ENCODE data around the gene ZDHHC11.
A peak's percentile ranks its signal among the peaks of the same experiment; 100 is the strongest.
"Not testable (repeated sequence)": the region's sequence is repeated elsewhere in the genome, so short reads cannot be mapped to it uniquely, and the experiment has no call there.

The ZDHHC11 gene

GRCh38 chr5:798505-799138 is 52.2 kb downstream of the ZDHHC11 start:
- not testable (repeated sequence) for DNase-seq

GRCh38 chr5:797986-798385 is 52.8 kb downstream of the ZDHHC11 start:
- DNase-seq, result not testable (repeated sequence)

- DNase-seq, result not testable (repeated sequence)
Measured at GRCh38 chr5:795873-796272, 54.9 kb downstream of the ZDHHC11 start.

DNA sequence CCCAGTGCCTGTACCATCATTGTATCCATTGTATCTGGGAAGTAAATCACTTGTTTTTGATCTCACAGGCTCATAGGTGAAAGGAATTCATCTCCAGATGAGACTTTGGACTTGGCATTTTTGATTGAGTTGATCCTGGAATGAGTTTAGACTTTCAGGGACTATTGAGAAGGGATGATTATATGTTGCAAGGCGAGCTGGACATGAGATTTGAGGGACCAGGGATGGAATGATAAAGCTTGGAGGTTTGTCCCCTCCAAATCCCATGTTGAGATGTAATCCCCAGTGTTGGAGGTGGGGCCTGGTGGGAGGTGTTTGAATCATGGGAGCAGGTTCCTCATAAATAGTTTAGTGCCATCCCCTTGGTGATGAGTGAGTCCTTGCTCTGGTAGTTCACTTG is 55.8 kb downstream of the ZDHHC11 start:
- not testable (repeated sequence) for DNase-seq

- not testable (repeated sequence) for DNase-seq
Measured at GRCh38 chr5:788703-789102, 62.1 kb downstream of the ZDHHC11 start.

DNA sequence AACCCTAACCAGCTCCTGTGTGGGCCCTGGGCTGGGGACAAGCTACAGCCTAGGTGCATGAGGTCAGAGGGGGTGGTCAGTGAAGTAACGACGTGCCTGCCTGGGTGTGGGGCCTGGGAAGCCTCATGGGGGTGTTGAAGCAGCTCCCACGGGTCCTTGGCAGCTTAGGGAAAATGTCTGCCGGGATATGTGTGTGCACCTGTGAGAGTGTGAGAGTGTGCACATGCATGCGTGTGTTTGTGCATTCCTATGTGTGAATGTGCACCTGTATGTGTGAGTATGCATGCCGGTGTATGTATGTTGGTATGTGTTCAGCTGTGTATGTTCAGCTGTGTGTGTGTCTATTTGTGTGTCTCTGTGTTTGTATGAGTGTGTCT is 62.9 kb downstream of the ZDHHC11 start:
- DNase-seq, result not testable (repeated sequence)

- not testable (repeated sequence) for DNase-seq
Measured at GRCh38 chr5:787224-787856, 63.4 kb downstream of the ZDHHC11 start.

GRCh38 chr5:785181-785705 is 65.5 kb downstream of the ZDHHC11 start:
- not testable (repeated sequence) for DNase-seq

DNA sequence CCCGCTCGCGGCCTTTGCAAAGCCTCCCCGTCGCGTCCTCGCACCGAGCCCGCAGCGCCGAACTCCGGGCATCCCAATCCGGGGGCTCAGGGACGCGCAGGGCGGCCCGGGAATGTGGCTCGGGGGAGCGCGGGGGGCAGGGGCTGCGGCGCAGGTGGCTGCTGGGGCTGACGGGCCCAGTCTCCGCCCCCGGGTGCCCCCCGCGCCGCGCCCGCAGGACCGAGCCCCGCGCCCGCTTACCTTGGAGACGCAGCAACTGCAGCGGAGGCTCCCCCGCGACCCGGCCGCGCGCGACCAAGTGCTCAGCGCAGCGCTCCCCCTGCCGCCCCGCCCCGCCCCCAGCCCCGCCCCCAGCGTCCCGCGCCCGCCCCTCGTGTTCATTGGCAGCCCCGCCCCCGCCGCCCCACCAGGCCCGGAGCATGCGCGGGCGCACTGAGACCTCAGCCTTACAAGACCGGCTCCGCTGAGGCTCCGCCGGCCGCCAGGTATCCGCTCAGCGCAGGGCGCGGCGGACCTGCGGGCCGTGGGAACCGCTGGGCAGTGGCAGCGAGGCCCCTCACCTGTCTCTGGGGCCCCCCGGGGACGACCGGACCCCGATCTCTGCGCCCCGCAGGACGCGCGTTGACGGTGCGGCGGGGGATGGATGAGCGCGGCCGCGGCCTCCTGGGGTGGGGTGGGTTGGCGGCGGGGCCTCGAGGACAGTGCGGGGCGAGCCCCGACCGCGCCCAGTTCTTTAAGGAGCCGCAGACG is 66.2 kb downstream of the ZDHHC11 start, which contains the start of gene ZDHHC11B:
Gene ZDHHC11B, minus strand, starts transcription at position 302 of the 750 bp plus-strand sequence. CDS start 17,810 bp downstream, outside the sequence.
- peak; percentile 88 for DNase-seq

- DNase-seq, result peak; percentile 43
Measured at GRCh38 chr5:783881-784427, 66.8 kb downstream of the ZDHHC11 start.

GRCh38 chr5:783049-783802 is 67.6 kb downstream of the ZDHHC11 start:
- peak; percentile 31 for DNase-seq

DNA sequence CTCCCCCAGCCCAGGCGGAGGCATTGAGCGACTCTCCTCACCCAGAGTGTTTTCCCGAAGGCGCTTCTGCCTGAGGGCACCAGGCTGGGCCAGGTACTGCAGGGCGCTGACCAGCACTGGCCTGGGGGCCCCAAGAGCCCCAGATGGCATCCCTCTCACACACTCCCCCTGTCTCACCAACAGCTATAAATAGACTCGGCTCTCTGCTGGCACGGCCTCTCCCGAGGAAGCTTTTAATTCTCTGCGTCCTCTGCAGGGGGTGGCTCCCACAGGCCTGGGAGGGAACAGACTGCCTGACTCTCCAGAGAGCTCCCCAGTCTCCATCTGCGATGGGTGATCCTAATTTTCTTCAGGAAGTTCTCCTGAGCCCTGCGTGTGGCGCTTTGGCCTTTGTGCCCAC is 68.4 kb downstream of the ZDHHC11 start:
- not testable (repeated sequence) for DNase-seq

DNA sequence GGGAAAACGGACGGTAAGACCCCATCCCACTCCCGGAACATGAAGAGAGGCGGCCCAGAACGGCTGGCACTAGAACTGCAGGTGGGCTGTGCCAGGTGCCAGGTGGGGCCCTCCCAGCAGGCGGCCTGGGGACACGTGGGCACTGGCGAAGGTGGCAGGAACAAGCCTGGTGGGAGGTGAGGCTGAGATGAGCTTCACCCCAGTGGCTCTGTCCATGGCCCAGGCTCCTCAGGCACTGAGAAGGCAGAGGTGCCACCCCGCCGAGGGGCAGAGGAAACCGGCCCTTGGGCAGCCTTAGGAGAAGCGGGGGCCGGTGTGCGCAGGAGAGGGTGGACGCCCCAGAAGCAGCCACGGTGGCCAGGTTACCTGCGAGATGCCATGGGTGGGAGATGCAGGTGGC is 70.2 kb downstream of the ZDHHC11 start:
- not testable (repeated sequence) for DNase-seq

DNA sequence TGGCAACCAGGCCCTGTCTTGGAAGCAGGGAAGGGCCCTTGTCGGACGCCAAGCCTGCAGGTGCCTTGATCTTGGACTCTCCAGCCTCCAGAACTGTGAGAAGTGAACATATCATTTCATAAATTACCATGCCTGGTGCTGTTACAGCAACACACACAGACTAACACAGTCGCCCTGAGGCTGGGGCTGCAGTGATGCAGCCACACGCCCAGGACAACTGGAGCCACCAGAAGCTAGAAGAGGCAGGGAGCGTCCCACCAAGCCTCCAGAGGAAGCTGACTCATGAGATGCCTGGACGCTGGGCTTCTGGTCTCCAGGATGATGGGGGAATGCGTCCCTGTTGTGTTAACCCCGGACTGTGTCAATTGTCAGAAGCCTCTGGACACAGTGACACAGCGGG is 71.8 kb downstream of the ZDHHC11 start:
- not testable (repeated sequence) for DNase-seq

GRCh38 chr5:778421-778820 is 72.4 kb downstream of the ZDHHC11 start:
- not testable (repeated sequence) for DNase-seq

DNA sequence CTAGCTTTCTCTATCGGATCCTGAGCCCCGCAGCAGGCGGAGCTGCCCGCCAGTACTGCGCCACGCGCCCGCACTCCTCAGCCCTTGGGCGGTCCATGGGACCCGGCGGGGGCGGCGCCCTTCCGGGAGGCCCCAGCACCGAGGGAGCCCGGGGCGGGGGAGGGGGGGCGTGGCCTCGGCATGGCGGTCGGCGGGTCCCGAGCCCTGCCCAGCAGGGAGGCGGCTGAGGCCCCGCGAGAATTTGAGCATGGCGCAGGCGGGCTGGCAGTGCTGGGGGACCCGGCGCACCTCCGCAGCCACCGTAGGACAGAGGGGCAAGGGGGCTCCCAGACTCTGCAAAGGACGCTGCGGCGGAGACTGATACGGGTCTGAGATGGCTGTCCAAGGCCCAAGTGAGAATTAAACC is 73.0 kb downstream of the ZDHHC11 start:
- DNase-seq, result no peak

DNA sequence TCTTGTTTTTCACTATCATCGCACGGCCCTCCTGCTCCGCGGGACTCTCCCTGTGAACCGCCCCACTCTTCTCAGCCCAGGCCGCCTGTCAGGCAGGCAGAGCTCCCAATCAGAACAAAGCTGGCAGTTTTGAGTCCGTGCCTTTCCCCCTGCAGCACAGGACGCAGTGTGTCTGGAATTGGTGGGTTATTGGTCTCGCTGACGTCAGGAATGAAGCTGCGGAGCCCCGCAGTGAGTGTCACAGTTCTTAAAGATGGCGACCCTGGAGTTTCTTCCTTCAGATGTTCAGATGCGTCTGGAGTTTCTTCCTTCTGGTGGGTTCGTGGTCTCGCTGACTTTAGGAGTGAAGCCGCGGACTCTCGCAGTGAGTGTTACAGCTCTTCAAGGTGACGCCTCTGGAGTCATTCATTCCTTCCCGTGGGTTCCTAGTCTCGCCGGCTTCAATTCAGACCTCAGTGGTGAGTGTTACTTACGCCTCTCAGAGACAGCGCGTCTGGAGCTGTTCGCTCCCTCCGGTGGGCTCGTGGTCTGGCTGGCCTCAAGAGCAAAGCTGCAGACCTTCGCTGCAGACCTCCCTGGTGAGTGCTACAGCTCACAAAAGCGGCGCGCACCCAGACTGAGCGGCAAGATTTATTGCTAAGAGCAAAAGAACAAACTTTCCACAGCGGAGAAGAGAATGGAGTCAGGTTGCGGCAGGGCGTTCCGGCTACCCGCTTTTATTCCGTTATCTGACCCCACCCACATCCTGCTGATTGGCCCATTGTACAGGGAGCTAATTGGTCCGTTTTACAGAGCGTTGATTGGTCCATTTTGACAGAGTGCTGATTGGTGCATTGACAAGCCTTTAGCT is 73.7 kb downstream of the ZDHHC11 start:
- no peak for DNase-seq

DNA sequence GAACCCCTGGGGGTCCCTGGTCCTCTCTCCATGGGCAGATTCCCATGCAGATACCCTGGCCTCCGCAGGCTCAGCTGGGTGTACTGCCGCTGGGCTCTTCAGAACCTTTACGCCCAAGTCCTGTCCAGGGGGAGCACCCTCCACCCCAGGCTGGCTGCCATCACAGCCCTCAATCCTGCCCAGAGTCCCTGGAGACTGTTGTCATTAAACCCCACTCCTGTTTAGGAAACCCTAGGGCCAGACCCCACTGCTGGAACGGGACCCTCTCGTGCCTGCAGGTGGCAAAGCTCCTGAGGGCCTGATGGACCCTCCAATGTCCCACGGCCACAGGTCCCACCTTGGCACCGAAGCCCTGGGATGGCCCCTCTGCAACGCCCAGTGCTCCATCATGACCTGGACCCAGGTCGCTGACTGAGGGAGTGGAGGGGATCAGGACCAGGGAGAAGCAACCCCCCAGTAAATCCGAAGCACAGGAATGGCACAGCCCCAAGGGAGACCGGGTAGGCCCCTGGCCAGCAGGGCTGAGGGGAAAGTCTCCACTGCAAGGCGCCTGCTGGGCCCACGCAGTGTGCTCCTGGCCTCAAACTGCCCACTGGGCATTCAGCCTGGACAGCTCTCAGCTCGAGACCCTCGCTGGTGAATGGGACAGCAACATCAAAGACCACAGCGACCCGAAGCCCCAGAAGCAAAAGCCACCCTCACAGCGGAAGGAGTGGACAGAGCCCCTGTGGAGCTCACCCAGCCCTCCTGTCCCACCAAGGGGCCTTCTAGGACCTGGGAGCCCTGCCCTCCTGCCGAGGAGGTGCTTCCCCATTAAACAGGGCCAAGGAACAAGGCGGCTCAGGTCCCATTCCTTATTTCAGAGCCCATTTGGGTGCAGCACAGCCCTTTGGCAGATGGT is 74.6 kb downstream of the ZDHHC11 start:
- DNase-seq, result no peak

DNA sequence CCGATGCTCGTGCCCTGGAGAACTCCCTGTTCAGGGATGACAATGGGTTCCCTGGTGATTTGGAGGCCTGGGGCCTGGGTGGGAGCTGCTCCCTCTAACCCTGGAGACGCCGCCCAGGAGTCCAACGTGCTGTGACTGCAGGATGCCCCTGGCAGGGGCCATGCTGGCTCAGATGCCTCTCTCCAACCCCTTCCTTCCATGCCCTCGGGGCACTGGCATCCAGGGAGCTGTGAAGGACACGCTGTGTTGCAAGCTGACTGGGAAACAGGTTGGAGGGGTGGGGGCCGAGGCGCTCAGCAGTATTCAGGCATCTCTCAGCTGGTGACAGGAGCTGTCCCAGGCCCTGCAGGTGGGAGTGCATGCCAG is 75.2 kb downstream of the ZDHHC11 start:
- not testable (repeated sequence) for DNase-seq

GRCh38 chr5:774854-775505 is 75.8 kb downstream of the ZDHHC11 start:
- DNase-seq, result not testable (repeated sequence)

Measured in CD4-positive, alpha-beta T cell treated with Interleukin-12 subunit alpha and Interleukin-12 subunit beta, for 1 hour (primary cell).